GM18861 (cell line): ENCODE measurements around the gene LMO7.

Experiments
- ATAC-seq: cut with Tn5 transposase; IDR thresholded peaks from one replicate; pipeline ENCODE4 v1.9.1; 2021; ENCODE audit not compliant: unreplicated experiment

Gene LMO7

GRCh38 chr13:75797239-75797638, 161.1 kb downstream of the LMO7 start:
- ATAC-seq = no peak

- ATAC-seq = no peak
These were observed 161.6 kb downstream of the LMO7 start for GRCh38 chr13:75797719-75798118.

- ATAC-seq = no peak
These were observed 162.5 kb downstream of the LMO7 start for GRCh38 chr13:75798353-75799255.

GRCh38 chr13:75800545-75800944, 164.4 kb downstream of the LMO7 start:
- no peak for ATAC-seq

GRCh38 chr13:75801388-75801945, 165.3 kb downstream of the LMO7 start:
- no peak for ATAC-seq

GRCh38 chr13:75802161-75802560, 166.0 kb downstream of the LMO7 start:
- no peak for ATAC-seq

- peak; percentile 69 for ATAC-seq
These were observed 167.1 kb downstream of the LMO7 start for GRCh38 chr13:75803164-75803611.

GRCh38 chr13:75804054-75804453, 167.9 kb downstream of the LMO7 start:
- ATAC-seq = no peak

- ATAC-seq = no peak
These were observed 168.5 kb downstream of the LMO7 start for GRCh38 chr13:75804605-75805004.

- no peak for ATAC-seq
These were observed 170.0 kb downstream of the LMO7 start for GRCh38 chr13:75806117-75806516.

GRCh38 chr13:75811361-75811760, 175.2 kb downstream of the LMO7 start:
- no peak for ATAC-seq

GRCh38 chr13:75811841-75812240, 175.7 kb downstream of the LMO7 start:
- ATAC-seq = no peak

- ATAC-seq = no peak
These were observed 176.6 kb downstream of the LMO7 start for GRCh38 chr13:75812751-75813181.

GRCh38 chr13:75813323-75813722, 177.2 kb downstream of the LMO7 start:
- no peak for ATAC-seq

- ATAC-seq = no peak
These were observed 182.2 kb downstream of the LMO7 start for GRCh38 chr13:75818179-75818967.

GRCh38 chr13:75818968-75819225, 182.8 kb downstream of the LMO7 start:
- ATAC-seq = no peak

- no peak for ATAC-seq
These were observed 189.0 kb downstream of the LMO7 start for GRCh38 chr13:75825161-75825560.

- ATAC-seq = no peak
These were observed 189.5 kb downstream of the LMO7 start for GRCh38 chr13:75825594-75825993.

GRCh38 chr13:75826391-75826790, 190.3 kb downstream of the LMO7 start:
- no peak for ATAC-seq

GRCh38 chr13:75829830-75830229, 193.7 kb downstream of the LMO7 start:
- no peak for ATAC-seq

GRCh38 chr13:75830842-75831241, 194.7 kb downstream of the LMO7 start:
- no peak for ATAC-seq

GRCh38 chr13:75831389-75831788, 195.3 kb downstream of the LMO7 start:
- ATAC-seq = no peak
